IMR-90 (cell line): ENCODE measurements around the gene ZCCHC14. TPM values are rescaled to one million over a fixed set of nuclear protein-coding genes. Genes with fewer than 3 reads are reported as not detected.
A peak's percentile ranks its signal among the peaks of the same experiment; 100 is the strongest.

ENCODE experiments used
- ATAC-seq: fragments of 200-7000 bp; cut with Tn5 transposase; 2 replicates; pipeline ENCODE4 v1.9.1; 2020; ENCODE audit warnings: low read depth, mild to moderate bottlenecking, moderate library complexity
- BruUV-seq: library from RNA; stranded (reverse); fragments of 400-500 nt; replicated peaks from 2 replicates; lab custom pipeline; 2021; lab: Mats Ljungman, UMichigan
- CTCF ChIA-PET: fragments of 300-600 bp; formaldehyde crosslinking; extraction: SDS; loops from one replicate; lab custom pipeline; 2021; ENCODE audit warnings: antibody characterized with exemption; lab: Yijun Ruan, JAX
- POLR2A ChIA-PET: fragments of 300-600 bp; sonication (Branson Sonifier 250); formaldehyde crosslinking; loops from one replicate; lab custom pipeline; 2022; ENCODE audit warnings: antibody characterized with exemption; ENCODE audit not compliant: unreplicated experiment; lab: Charles Lee
- DNase-seq: peaks from one replicate; pipeline ENCODE4 v3.0.0; 2013
- H2AFZ ChIP-seq: replicated peaks from 2 replicates; pipeline ENCODE3; 2013; ENCODE audit warnings: low read length, mild to moderate bottlenecking; ENCODE audit not compliant: poor library complexity
- H2AK5ac ChIP-seq: 2 replicates; pipeline ENCODE4 v1.6.1; 2013; ENCODE audit warnings: low read depth, low read length, inconsistent platforms
- H2AK9ac ChIP-seq: replicated peaks from 2 replicates; pipeline ENCODE3; 2013; ENCODE audit warnings: mild to moderate bottlenecking, low read depth, low read length, moderate library complexity; ENCODE audit not compliant: poor library complexity
- H2BK120ac ChIP-seq: 2 replicates; pipeline ENCODE4 v1.6.1; 2013; ENCODE audit warnings: low read depth, low read length, inconsistent platforms
- H2BK15ac ChIP-seq: 3 replicates; pipeline ENCODE4 v1.6.1; 2013; ENCODE audit warnings: low read depth, low read length, inconsistent platforms
- H2BK20ac ChIP-seq: 2 replicates; pipeline ENCODE4 v1.6.1; 2013; ENCODE audit warnings: low read depth, mild to moderate bottlenecking, inconsistent platforms, low read length, moderate library complexity
- H2BK5ac ChIP-seq: 2 replicates; pipeline ENCODE4 v1.6.1; 2013; ENCODE audit warnings: mild to moderate bottlenecking, low read depth, low read length, inconsistent platforms; ENCODE audit not compliant: poor library complexity, severe bottlenecking
- H3K14ac ChIP-seq: replicated peaks from 2 replicates; pipeline ENCODE4 v1.6.1; 2013; ENCODE audit warnings: low read depth, low read length, inconsistent platforms
- H3K18ac ChIP-seq: 2 replicates; pipeline ENCODE4 v1.6.1; 2013; ENCODE audit warnings: low read depth, low read length, control low read depth
- H3K23ac ChIP-seq: 2 replicates; pipeline ENCODE4 v1.6.1; 2013; ENCODE audit warnings: low read depth, low read length, inconsistent platforms
- H3K27ac ChIP-seq: 2 replicates; pipeline ENCODE4 v1.5.1; 2013; ENCODE audit warnings: mild to moderate bottlenecking, control low read depth, low read length; ENCODE audit not compliant: insufficient read depth
- H3K27me3 ChIP-seq: 2 replicates; pipeline ENCODE4 v1.6.1; 2013; ENCODE audit warnings: low read length; ENCODE audit not compliant: control insufficient read depth, insufficient read depth
- H3K36me3 ChIP-seq: 2 replicates; pipeline ENCODE4 v1.6.1; 2013; ENCODE audit warnings: low read length, mixed read lengths; ENCODE audit not compliant: control insufficient read depth, insufficient read depth
- H3K4ac ChIP-seq: 2 replicates; pipeline ENCODE4 v1.6.1; 2013; ENCODE audit warnings: low read depth, low read length, inconsistent platforms
- H3K4me1 ChIP-seq: 2 replicates; pipeline ENCODE4 v1.6.1; 2013; ENCODE audit warnings: low read length, mixed read lengths; ENCODE audit not compliant: control insufficient read depth, insufficient read depth
- H3K4me2 ChIP-seq: 2 replicates; pipeline ENCODE4 v1.6.1; 2013; ENCODE audit warnings: low read depth, mild to moderate bottlenecking, control low read depth, low read length, moderate library complexity
- H3K4me3 ChIP-seq: 2 replicates; pipeline ENCODE4 v1.5.1; 2013; ENCODE audit warnings: low read depth, mild to moderate bottlenecking, control low read depth, low read length, moderate library complexity; ENCODE audit not compliant: insufficient read depth
- H3K56ac ChIP-seq: 2 replicates; pipeline ENCODE4 v1.6.1; 2013; ENCODE audit warnings: low read length, inconsistent platforms; ENCODE audit not compliant: insufficient read depth; ENCODE audit errors: extremely low read depth
- H3K79me1 ChIP-seq, 2 experiments: 2 replicates each; pipeline ENCODE4 v1.6.1; 2013; ENCODE audit warnings: low read length in 2 of 2, inconsistent platforms in 1 of 2, low read depth in 1 of 2
- H3K9ac ChIP-seq: 2 replicates; pipeline ENCODE4 v1.6.1; 2013; ENCODE audit warnings: low read depth, low read length, control low read depth
- H3K9me1 ChIP-seq: 2 replicates; pipeline ENCODE4 v1.6.1; 2013; ENCODE audit warnings: low read length, inconsistent platforms; ENCODE audit not compliant: insufficient read depth
- H3K9me3 ChIP-seq: 2 replicates; pipeline ENCODE4 v1.6.1; 2013; ENCODE audit warnings: low read length; ENCODE audit not compliant: control insufficient read depth, insufficient read depth
- H4K20me1 ChIP-seq: 2 replicates; pipeline ENCODE4 v1.6.1; 2013; ENCODE audit warnings: low read length, inconsistent platforms; ENCODE audit not compliant: insufficient read depth
- H4K5ac ChIP-seq: 2 replicates; pipeline ENCODE4 v1.6.1; 2013; ENCODE audit warnings: mild to moderate bottlenecking, low read depth, low read length, control low read depth
- H4K8ac ChIP-seq, 2 experiments: 2 replicates each; pipeline ENCODE4 v1.6.1; 2013; ENCODE audit warnings: low read depth in 2 of 2, low read length in 2 of 2, control low read depth in 1 of 2, inconsistent platforms in 1 of 2
- H4K91ac ChIP-seq: 2 replicates; pipeline ENCODE4 v1.6.1; 2013; ENCODE audit warnings: low read depth, low read length, inconsistent platforms; ENCODE audit not compliant: insufficient read depth
- BHLHE40 ChIP-seq: fragments of 150-350 bp; IDR thresholded peaks from 2 replicates; pipeline ENCODE4 v1.6.1; 2016; ENCODE audit warnings: mild to moderate bottlenecking, low read depth, low read length
- CEBPB ChIP-seq: IDR thresholded peaks from 2 replicates; pipeline ENCODE4 v1.6.1; 2012; ENCODE audit warnings: low read depth, low read length, improper control_type of control experiment
- CHD1 ChIP-seq: IDR thresholded peaks from 2 replicates; pipeline ENCODE4 v1.6.1; 2012; ENCODE audit warnings: low read depth, low read length, improper control_type of control experiment
- CTCF ChIP-seq: conservative IDR thresholded peaks from 2 replicates; pipeline ENCODE4 v1.5.1; 2012; ENCODE audit warnings: mild to moderate bottlenecking, low read depth, low read length, improper control_type of control experiment
- ELK1 ChIP-seq: fragments of 150-350 bp; IDR thresholded peaks from 2 replicates; pipeline ENCODE4 v1.6.1; 2016; ENCODE audit warnings: low read depth, mild to moderate bottlenecking, low read length, moderate library complexity, borderline replicate concordance
- FOS ChIP-seq: fragments of 150-350 bp; IDR thresholded peaks from 2 replicates; pipeline ENCODE4 v1.6.1; 2016; ENCODE audit warnings: low read depth, low read length
- MAZ ChIP-seq: IDR thresholded peaks from 2 replicates; pipeline ENCODE4 v1.6.1; 2012; ENCODE audit warnings: low read depth, mild to moderate bottlenecking, low read length, improper control_type of control experiment, moderate library complexity, borderline replicate concordance
- NFE2L2 ChIP-seq: fragments of 150-350 bp; IDR thresholded peaks from 2 replicates; pipeline ENCODE4 v1.6.1; 2016; ENCODE audit warnings: low read depth, mild to moderate bottlenecking, low read length
- POLR2A ChIP-seq: IDR thresholded peaks from 2 replicates; pipeline ENCODE4 v1.6.1; 2012; ENCODE audit warnings: mild to moderate bottlenecking, low read depth, low read length
- RAD21 ChIP-seq: IDR thresholded peaks from 2 replicates; pipeline ENCODE4 v1.6.1; 2012; ENCODE audit warnings: low read length, improper control_type of control experiment
- RCOR1 ChIP-seq: IDR thresholded peaks from 2 replicates; pipeline ENCODE4 v1.6.1; 2012; ENCODE audit warnings: mild to moderate bottlenecking, low read length, improper control_type of control experiment; ENCODE audit not compliant: insufficient replicate concordance
- RFX5 ChIP-seq: IDR thresholded peaks from 2 replicates; pipeline ENCODE4 v1.8.0; 2012; ENCODE audit warnings: low read depth, mild to moderate bottlenecking, low read length, moderate library complexity
- SMC3 ChIP-seq: fragments of 150-350 bp; IDR thresholded peaks from 2 replicates; pipeline ENCODE4 v1.6.1; 2016; ENCODE audit warnings: low read depth, mild to moderate bottlenecking, antibody characterized with exemption, low read length, moderate library complexity
- USF2 ChIP-seq: fragments of 150-350 bp; IDR thresholded peaks from 2 replicates; pipeline ENCODE4 v1.6.1; 2017; ENCODE audit warnings: mild to moderate bottlenecking, antibody characterized with exemption, low read length, low read depth
- WGBS, 2 experiments: methylation state at CpG; one replicate each; pipeline versions ENCODE4 v1.1.5 to v1.1.7; 2013; ENCODE audit warnings: missing lambda C conversion rate in 2 of 2; ENCODE audit not compliant: insufficient read length in 1 of 2; ENCODE audit errors: extremely low coverage in 2 of 2; 5-methylcytosine and 5-hydroxymethylcytosine counted together
- dilution Hi-C: fragments of 300-500 bp; cut with HindIII; formaldehyde crosslinking; loops from one replicate; pipeline ENCODE4 v1.14.3; 2018; ENCODE audit warnings: low sequenced_read_pairs; ENCODE audit not compliant: unreplicated experiment
- in situ Hi-C: fragments of 300-500 bp; cut with MboI; formaldehyde crosslinking; loops from 3 replicates; pipeline ENCODE4 v1.14.3; 2019; ENCODE audit warnings: low sequenced_read_pairs, inconsistent platforms, mixed read lengths
- intact Hi-C: fragments of 100-400 bp; cut with micrococcal nuclease; formaldehyde crosslinking; loops from 2 replicates; pipeline ENCODE4 v1.10.0; 2022
- polyA plus RNA-seq, 3 experiments: library from polyadenylated mRNA; depleted of rRNA; stranded (reverse); fragments of >200 nt; gene quantifications; 2 replicates each; pipeline ENCODE4 v1.2.3, GENCODE V29; 2012; ENCODE audit warnings: low replicate concordance in 1 of 3
- total RNA-seq: library from RNA; depleted of rRNA; stranded (reverse); fragments of >200 nt; gene quantifications from 2 replicates; pipeline ENCODE4 v1.2.3, GENCODE V29; 2012

ZCCHC14 gene
- total and polyA plus RNA-seq, 2 of the 4 experiments (the other 2 are of a cell fraction) = 2.5 to 5.3 TPM

- peak overlapping the region; percentile 90; the same call in 1 of the 2 replicates for H3K23ac ChIP-seq
- peak overlapping the region; percentile 92 for H2BK120ac ChIP-seq
- intact Hi-C loops (loop anchor here (5.0 kb wide), 1 partner anchor 43 kb away; the partner anchor contains the start of gene ZCCHC14), dilution Hi-C loops (no loop called here), in situ Hi-C loops (no loop called here)
- H2BK15ac ChIP-seq = peak overlapping the region; percentile 87; the same call in 1 of the 3 replicates
- H3K14ac ChIP-seq = peak overlapping the region; percentile 91
- peak overlapping the region; percentile 6; the same call in 1 of the 2 replicates for H4K91ac ChIP-seq
- no peak overlapping the region for H3K4me3 ChIP-seq
- peaks cover 12% of the 10 kb centered on the region for H4K20me1 ChIP-seq
- peak overlapping the region; percentile 27; the same call in 1 of the 2 replicates for H3K27ac ChIP-seq
- H2AK5ac ChIP-seq = peak overlapping the region; percentile 99
- no peak overlapping the region for H2AK9ac ChIP-seq
- ChIA-PET CTCF (no interaction called here), POLR2A (no interaction called here)
- TF ChIP-seq RCOR1 (no peak), CTCF (no peak), POLR2A (no peak), BHLHE40 (no peak), FOS (no peak), SMC3 (no peak), USF2 (no peak), NFE2L2 (no peak), RAD21 (no peak), MAZ (no peak), ELK1 (no peak), CHD1 (no peak), CEBPB (no peak), RFX5 (no peak)
- H3K4ac ChIP-seq = peak overlapping the region; percentile 92
- peaks cover 15% of the 10 kb centered on the region for H3K36me3 ChIP-seq
- H3K27me3 ChIP-seq = no peaks in the 10 kb centered on the region
- H3K4me2 ChIP-seq = no peak overlapping the region
- no peak overlapping the region for H2AFZ ChIP-seq
- no peak for DNase-seq
- peak overlapping the region in 1 of 2 experiments; percentile 72; a peak in 2 of 4 replicates for H4K8ac ChIP-seq
- ATAC-seq = no peak
- H2BK20ac ChIP-seq = peak overlapping the region; percentile 94
- no peak overlapping the region for H3K9ac ChIP-seq
- peaks cover 20 to 76% of the 10 kb centered on the region in 2 experiments for H3K79me1 ChIP-seq
- H3K9me3 ChIP-seq = no peaks in the 10 kb centered on the region
- H3K9me1 ChIP-seq = peaks cover 17% of the 10 kb centered on the region
- WGBS, 2 experiments = 100% methylated on average over 1 of the region's 12 CpGs; no CpG with 5 or more reads in 1 of the 2 experiments
- H4K5ac ChIP-seq = no peak overlapping the region; the same call in 1 of the 2 replicates
- H3K4me1 ChIP-seq = peaks cover 20% of the 10 kb centered on the region
- H3K56ac ChIP-seq = no peak overlapping the region
- H2BK5ac ChIP-seq = no peak overlapping the region
- H3K18ac ChIP-seq = peak overlapping the region; percentile 37; the same call in 1 of the 2 replicates
- BruUV-seq = no TSS peak
Measured at GRCh38 chr16:87448866-87449265, 44.0 kb downstream of the ZCCHC14 start.
